Activated CD8-positive, alpha-beta T cell treated with anti-CD3 and anti-CD28 coated beads for 36 hours (primary cell): ENCODE data around the gene TOMM40L. TPM values are rescaled to one million over a fixed set of nuclear protein-coding genes. Genes with fewer than 3 reads are reported as not detected.

Experiments used
- ATAC-seq: fragments of 200-7000 bp; cut with Tn5 transposase; one replicate; pipeline ENCODE4 v1.10.0; 2021; ENCODE audit warnings: mild to moderate bottlenecking, moderate library complexity
- CTCF ChIA-PET: fragments of 350-600 bp; sonication (Branson Sonifier 250); formaldehyde crosslinking; loops from one replicate; lab custom pipeline; 2021; ENCODE audit warnings: antibody characterized with exemption; lab: Charles Lee
- POLR2A ChIA-PET: fragments of 350-600 bp; sonication (Branson Sonifier 250); formaldehyde crosslinking; loops from one replicate; lab custom pipeline; 2021; ENCODE audit warnings: antibody characterized with exemption; lab: Charles Lee
- DNase-seq: peaks from one replicate; pipeline ENCODE4 v3.0.0-alpha.2; 2020
- H3K27ac Mint-ChIP-seq: one replicate; pipeline ENCODE4 v1.8.0; 2021; ENCODE audit warnings: mild to moderate bottlenecking, mixed read lengths
- H3K27me3 Mint-ChIP-seq: one replicate; pipeline ENCODE4 v1.8.0; 2021; ENCODE audit warnings: mixed read lengths
- H3K36me3 Mint-ChIP-seq: one replicate; pipeline ENCODE4 v1.8.0; 2021; ENCODE audit warnings: low read depth, mixed read lengths
- H3K4me1 Mint-ChIP-seq: one replicate; pipeline ENCODE4 v1.8.0; 2021; ENCODE audit warnings: low read depth, mixed read lengths
- H3K4me3 Mint-ChIP-seq: one replicate; pipeline ENCODE4 v1.8.0; 2021; ENCODE audit warnings: mild to moderate bottlenecking, moderate library complexity, mixed read lengths
- H3K9me3 Mint-ChIP-seq: one replicate; pipeline ENCODE4 v1.8.0; 2021; ENCODE audit warnings: mixed read lengths
- intact Hi-C: fragments of 100-400 bp; cut with micrococcal nuclease; formaldehyde crosslinking; loops from one replicate; pipeline ENCODE4 v1.10.0; 2022
- total RNA-seq, 2 experiments: library from RNA; stranded (reverse); gene quantifications; one replicate each; pipeline ENCODE4 v1.2.3, GENCODE V29; 2021
- TF ChIP-seq, protein P1 (sequence below): fragments of 200-600 bp; IDR thresholded peaks from one replicate; pipeline ENCODE4 v1.8.0; 2022; ENCODE audit warnings: antibody characterized with exemption, mild to moderate bottlenecking

Gene TOMM40L
- total RNA-seq, 2 experiments from 2014 or later, result 11.6 to 12.1 TPM

- CTCF ChIA-PET, result interaction anchor here (1.0 to 5.2 kb wide), 14 partner anchors 8 to 197 kb away, joined by 3 to 76 read pairs (median 16); partner anchors contain the start of genes APOA2, FCER1G, NDUFS2 and NIT1
- H3K27ac Mint-ChIP-seq, result no peak overlapping the region
- no peak for ATAC-seq
- H3K4me3 Mint-ChIP-seq, result no peak overlapping the region
- H3K36me3 Mint-ChIP-seq, result no peaks in the 10 kb centered on the region
- no peaks in the 10 kb centered on the region for H3K9me3 Mint-ChIP-seq
- no peaks in the 10 kb centered on the region for H3K27me3 Mint-ChIP-seq
- H3K4me1 Mint-ChIP-seq, result peaks cover 39% of the 10 kb centered on the region
- intact Hi-C loops, result loop anchor here (10.0 kb wide), 1 partner anchor 114 kb away; the partner anchor contains the start of gene MPZ
- DNase-seq, result no peak
- TF ChIP-seq, protein P1, sequence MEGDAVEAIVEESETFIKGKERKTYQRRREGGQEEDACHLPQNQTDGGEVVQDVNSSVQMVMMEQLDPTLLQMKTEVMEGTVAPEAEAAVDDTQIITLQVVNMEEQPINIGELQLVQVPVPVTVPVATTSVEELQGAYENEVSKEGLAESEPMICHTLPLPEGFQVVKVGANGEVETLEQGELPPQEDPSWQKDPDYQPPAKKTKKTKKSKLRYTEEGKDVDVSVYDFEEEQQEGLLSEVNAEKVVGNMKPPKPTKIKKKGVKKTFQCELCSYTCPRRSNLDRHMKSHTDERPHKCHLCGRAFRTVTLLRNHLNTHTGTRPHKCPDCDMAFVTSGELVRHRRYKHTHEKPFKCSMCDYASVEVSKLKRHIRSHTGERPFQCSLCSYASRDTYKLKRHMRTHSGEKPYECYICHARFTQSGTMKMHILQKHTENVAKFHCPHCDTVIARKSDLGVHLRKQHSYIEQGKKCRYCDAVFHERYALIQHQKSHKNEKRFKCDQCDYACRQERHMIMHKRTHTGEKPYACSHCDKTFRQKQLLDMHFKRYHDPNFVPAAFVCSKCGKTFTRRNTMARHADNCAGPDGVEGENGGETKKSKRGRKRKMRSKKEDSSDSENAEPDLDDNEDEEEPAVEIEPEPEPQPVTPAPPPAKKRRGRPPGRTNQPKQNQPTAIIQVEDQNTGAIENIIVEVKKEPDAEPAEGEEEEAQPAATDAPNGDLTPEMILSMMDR, result no peak
- POLR2A ChIA-PET, result interaction anchor here (0.9 to 4.0 kb wide), 5 partner anchors 8 to 34 kb away, joined by 4 to 29 read pairs (median 7); partner anchors contain the start of genes B4GALT3 and NDUFS2
These were observed 34.8 kb upstream of the TOMM40L start for GRCh38 chr1:161190962-161191521.

- POLR2A ChIA-PET, result interaction anchor here (0.6 to 4.0 kb wide), 8 partner anchors 9 to 46 kb away, joined by 3 to 29 read pairs (median 5); partner anchors contain the start of genes B4GALT3, NDUFS2 and NR1I3
- H3K27me3 Mint-ChIP-seq, result no peaks in the 10 kb centered on the region
- TF ChIP-seq, protein P1, result no peak
- no peak overlapping the region for H3K27ac Mint-ChIP-seq
- no peak for DNase-seq
- H3K4me1 Mint-ChIP-seq, result peaks cover 31% of the 10 kb centered on the region
- no peak for ATAC-seq
- CTCF ChIA-PET, result interaction anchor here (0.6 to 5.2 kb wide), 23 partner anchors 10 to 196 kb away, joined by 3 to 76 read pairs (median 5); partner anchors contain the start of genes APOA2, FCER1G, NDUFS2 and NIT1
- intact Hi-C loops, result loop anchor here (10.0 kb wide), 1 partner anchor 113 kb away; the partner anchor contains the start of gene MPZ
- H3K9me3 Mint-ChIP-seq, result no peaks in the 10 kb centered on the region
- H3K4me3 Mint-ChIP-seq, result no peak overlapping the region
- H3K36me3 Mint-ChIP-seq, result no peaks in the 10 kb centered on the region
These were observed 33.9 kb upstream of the TOMM40L start for GRCh38 chr1:161191971-161192370.

GRCh38 chr1:161192476-161193465 lies 33.1 kb upstream of the TOMM40L start:
- Mint-ChIP-seq H3K27me3 (no peaks in the 10 kb centered on the region), H3K9me3 (no peaks in the 10 kb centered on the region), H3K27ac (peak overlapping the region; percentile 78), H3K4me1 (peaks cover 23% of the 10 kb centered on the region), H3K4me3 (no peak overlapping the region), H3K36me3 (no peaks in the 10 kb centered on the region)
- DNase-seq (peak; percentile 81), ATAC-seq (peak; percentile 95)
- TF ChIP-seq, protein P1, result peak; percentile 92
- ChIA-PET POLR2A (interaction anchor here (0.6 to 4.0 kb wide), 7 partner anchors 9 to 45 kb away, joined by 3 to 29 read pairs (median 3); partner anchors contain the start of genes B4GALT3, NDUFS2 and NR1I3), CTCF (interaction anchor here (0.6 to 5.2 kb wide), 23 partner anchors 10 to 196 kb away, joined by 3 to 76 read pairs (median 5); partner anchors contain the start of genes APOA2, FCER1G, NDUFS2 and NIT1)
- intact Hi-C loops, result loop anchor here (10.0 kb wide), 1 partner anchor 112 kb away; the partner anchor contains the start of gene MPZ

DNA sequence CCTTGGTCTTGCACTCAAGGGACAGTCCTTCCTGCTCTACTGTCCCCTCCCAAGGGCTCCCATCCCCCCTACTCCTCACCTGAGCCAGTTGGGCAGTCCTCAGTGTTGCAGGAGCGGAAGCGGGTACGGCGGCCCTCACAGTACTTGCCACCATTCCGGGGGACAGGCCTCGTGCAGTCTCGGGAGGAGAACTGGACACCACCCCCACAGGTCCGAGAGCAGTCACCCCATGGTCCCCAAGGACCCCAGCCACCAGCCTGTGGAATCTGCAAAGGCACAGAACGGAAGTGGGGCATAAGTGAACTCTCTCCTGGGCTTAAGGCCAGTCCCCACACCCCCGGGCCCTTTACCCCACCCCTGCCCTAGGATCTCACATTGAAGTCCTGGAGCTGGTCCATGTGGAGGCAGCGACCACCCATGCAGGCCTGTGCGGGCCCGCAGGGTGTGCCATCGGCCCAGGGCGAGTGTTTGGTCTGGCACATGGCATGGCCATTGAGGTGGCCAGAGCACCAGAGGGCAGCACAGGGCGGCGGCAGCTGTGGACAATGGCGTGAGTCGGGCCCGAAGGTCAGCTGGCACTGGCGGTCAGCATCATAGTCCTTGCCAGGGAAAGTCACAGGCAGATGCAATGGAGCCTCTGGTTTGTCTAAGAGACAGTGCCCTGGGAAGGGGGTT lies 32.2 kb upstream of the TOMM40L start:
- intact Hi-C loops, result loop anchor here (10.0 kb wide), 1 partner anchor 111 kb away; the partner anchor contains the start of gene MPZ
- TF ChIP-seq, protein P1, result no peak
- no peaks in the 10 kb centered on the region for H3K27me3 Mint-ChIP-seq
- no peak overlapping the region for H3K4me3 Mint-ChIP-seq
- CTCF ChIA-PET, result interaction anchor here (0.6 to 5.2 kb wide), 8 partner anchors 8 to 189 kb away, joined by 3 to 76 read pairs (median 40); partner anchors contain the start of genes APOA2, NDUFS2, PPOX and TOMM40L
- no peak for DNase-seq
- no peak for ATAC-seq
- peaks cover 19% of the 10 kb centered on the region for H3K4me1 Mint-ChIP-seq
- POLR2A ChIA-PET, result interaction anchor here (0.8 to 4.0 kb wide), 4 partner anchors 8 to 72 kb away, joined by 3 to 29 read pairs (median 4); partner anchors contain the start of genes NDUFS2 and TOMM40L
- no peaks in the 10 kb centered on the region for H3K9me3 Mint-ChIP-seq
- H3K36me3 Mint-ChIP-seq, result no peaks in the 10 kb centered on the region
- no peak overlapping the region for H3K27ac Mint-ChIP-seq
